B cell (primary cell): Measurements from ENCODE around the gene PEX5. TPM values are rescaled to one million over a fixed set of nuclear protein-coding genes. Genes with fewer than 3 reads are reported as not detected.

Source experiments
- ATAC-seq: fragments of 200-7000 bp; cut with Tn5 transposase; one replicate; pipeline ENCODE4 v1.10.0; 2021; ENCODE audit warnings: low read depth, mild to moderate bottlenecking, moderate number of reproducible peaks, moderate library complexity
- CTCF ChIA-PET: fragments of 350-600 bp; sonication (Branson Sonifier 250); formaldehyde crosslinking; loops from one replicate; lab custom pipeline; 2021; ENCODE audit warnings: antibody characterized with exemption, inconsistent platforms; lab: Charles Lee
- POLR2A ChIA-PET: fragments of 350-600 bp; sonication (Branson Sonifier 250); formaldehyde crosslinking; loops from one replicate; lab custom pipeline; 2021; ENCODE audit warnings: antibody characterized with exemption; lab: Charles Lee
- DNase-seq: peaks from one replicate; pipeline ENCODE4 v3.0.0; 2013
- H2AFZ ChIP-seq: 2 replicates; pipeline ENCODE4 v1.6.1; 2012; ENCODE audit warnings: mild to moderate bottlenecking, low read depth, low read length; ENCODE audit not compliant: insufficient read depth, poor library complexity, severe bottlenecking
- H3K27ac ChIP-seq, 2 donors: 1 replicate in 1 of 2; 2 replicates in 1 of 2; pipeline ENCODE4 v1.5.1; 2012 to 2013; ENCODE audit warnings: low read length in 2 of 2, mild to moderate bottlenecking in 2 of 2, moderate library complexity in 1 of 2
- H3K27me3 ChIP-seq, 4 experiments: fragments of 200-600 bp in 1 of 4; sonication (generic) in 1 of 4; replicated peaks in 1 of 4; 1 replicate in 2 of 4; 2 replicates in 2 of 4; pipeline versions ENCODE4 v1.6.1 to v1.7.0; 2013 to 2016; ENCODE audit warnings: low read length in 3 of 4, mild to moderate bottlenecking in 2 of 4, mixed read lengths in 1 of 4, moderate library complexity in 1 of 4; ENCODE audit not compliant: insufficient read depth in 4 of 4, control insufficient read depth in 3 of 4; ENCODE audit errors: control extremely low read depth in 1 of 4
- H3K36me3 ChIP-seq, 2 experiments: replicated peaks in 1 of 2; 1 replicate in 1 of 2; 2 replicates in 1 of 2; pipeline versions ENCODE4 v1.6.1 to v1.7.1; 2013; ENCODE audit warnings: low read length in 1 of 2; ENCODE audit not compliant: insufficient read depth in 2 of 2, control insufficient read depth in 1 of 2; ENCODE audit errors: control extremely low read depth in 1 of 2, extremely low read depth in 1 of 2
- H3K4me1 ChIP-seq, 2 donors: fragments of 200-600 bp in 1 of 2; sonication (generic) in 1 of 2; 1 replicate in 1 of 2; 2 replicates in 1 of 2; pipeline versions ENCODE4 v1.5.1 to v1.6.1; 2013 to 2017; ENCODE audit warnings: low read length in 2 of 2; ENCODE audit not compliant: control insufficient read depth in 2 of 2, insufficient read depth in 2 of 2
- H3K4me2 ChIP-seq: replicated peaks from 2 replicates; pipeline ENCODE3; 2012; ENCODE audit warnings: mild to moderate bottlenecking, low read depth, low read length; ENCODE audit not compliant: poor library complexity, severe bottlenecking
- H3K4me3 ChIP-seq, 5 experiments: fragments of 200-600 bp in 1 of 5; sonication (generic) in 1 of 5; 1 replicate in 3 of 5; 2 replicates in 2 of 5; pipeline versions ENCODE4 v1.5.1 to v1.7.0; 2011 to 2016; ENCODE audit warnings: low read length in 4 of 5, mild to moderate bottlenecking in 4 of 5, low read depth in 2 of 5, control low read depth in 1 of 5, moderate library complexity in 1 of 5; ENCODE audit not compliant: insufficient read depth in 1 of 5; ENCODE audit errors: control extremely low read depth in 1 of 5, extremely low read depth in 1 of 5
- H3K79me2 ChIP-seq: fragments of 200-600 bp; sonication (generic); one replicate; pipeline ENCODE4 v1.6.0; 2016; ENCODE audit warnings: low read length; ENCODE audit not compliant: control insufficient read depth, insufficient read depth
- H3K9ac ChIP-seq: fragments of 200-600 bp; sonication (generic); 2 replicates; pipeline ENCODE4 v1.6.1; 2017; ENCODE audit warnings: mild to moderate bottlenecking, low read length, moderate library complexity
- H3K9me3 ChIP-seq, 3 donors: one replicate each; pipeline versions ENCODE4 v1.6.1 to v1.7.1; 2013; ENCODE audit warnings: low read length in 2 of 3; ENCODE audit not compliant: control insufficient read depth in 2 of 3, insufficient read depth in 1 of 3; ENCODE audit errors: control extremely low read depth in 1 of 3
- H4K20me1 ChIP-seq: 2 replicates; pipeline ENCODE4 v1.6.0; 2012; ENCODE audit warnings: mild to moderate bottlenecking, low read length; ENCODE audit not compliant: insufficient read depth, control insufficient read depth, poor library complexity, severe bottlenecking
- H3K27ac Mint-ChIP-seq: one replicate; pipeline ENCODE4 v1.8.0; 2021; ENCODE audit warnings: mixed read lengths
- H3K27me3 Mint-ChIP-seq: one replicate; pipeline ENCODE4 v1.8.0; 2021; ENCODE audit warnings: mixed read lengths
- H3K4me1 Mint-ChIP-seq: one replicate; pipeline ENCODE4 v1.8.0; 2021; ENCODE audit warnings: mixed read lengths
- H3K4me3 Mint-ChIP-seq: one replicate; pipeline ENCODE4 v1.8.0; 2021; ENCODE audit warnings: mixed read lengths
- H3K9me3 Mint-ChIP-seq: one replicate; pipeline ENCODE4 v1.8.0; 2022; ENCODE audit warnings: mixed read lengths; ENCODE audit not compliant: insufficient read depth
- CTCF ChIP-seq: fragments of 200-600 bp; IDR thresholded peaks from one replicate; pipeline ENCODE4 v1.8.0; 2022; ENCODE audit warnings: antibody characterized with exemption, mild to moderate bottlenecking
- EZH2 ChIP-seq: IDR thresholded peaks from 2 replicates; pipeline ENCODE4 v1.6.1; 2012; ENCODE audit warnings: borderline replicate concordance, low read depth, mild to moderate bottlenecking, moderate library complexity, low read length; ENCODE audit not compliant: insufficient read depth, poor library complexity, severe bottlenecking
- WGBS: methylation state at CpG from one replicate; pipeline ENCODE4 v1.1.5; 2013; ENCODE audit warnings: missing lambda C conversion rate; ENCODE audit not compliant: insufficient coverage; 5-methylcytosine and 5-hydroxymethylcytosine counted together
- intact Hi-C: fragments of 100-400 bp; cut with micrococcal nuclease; formaldehyde crosslinking; loops from one replicate; pipeline ENCODE4 v1.10.0; 2022
- polyA plus RNA-seq: library from polyadenylated mRNA; depleted of rRNA; stranded (reverse); fragments of >200 nt; gene quantifications from 2 replicates; pipeline ENCODE4 v1.2.3, GENCODE V29; 2012
- total RNA-seq, 2 donors: library from RNA; stranded (reverse); fragments of 120-200 nt in 1 of 2; gene quantifications; 1 replicate in 1 of 2; 2 replicates in 1 of 2; pipeline versions ENCODE4 v1.2.3 to v1.2.4, GENCODE V29; 2013 to 2022

Gene PEX5
- total and polyA plus RNA-seq, 2 donors (not counting 1 experiment from before 2014, with no cell fraction given) = 11.4 to 35.0 TPM

- no peaks in the 10 kb centered on the region for H3K79me2 ChIP-seq
- no peaks in the 10 kb centered on the region for H4K20me1 ChIP-seq
- POLR2A ChIA-PET = no interaction called here
- H3K27ac Mint-ChIP-seq = no peak overlapping the region
- no peak overlapping the region for H3K4me2 ChIP-seq
- H3K4me3 Mint-ChIP-seq = no peak overlapping the region
- peaks cover 0 to 7% (median 3%) of the 10 kb centered on the region in 3 donors for H3K9me3 ChIP-seq
- no peak overlapping the region for H3K4me3 ChIP-seq
- H3K9me3 Mint-ChIP-seq = no peaks in the 10 kb centered on the region
- TF ChIP-seq EZH2 (no peak), CTCF (no peak)
- H3K9ac ChIP-seq = no peak overlapping the region
- H2AFZ ChIP-seq = no peak overlapping the region
- no peaks in the 10 kb centered on the region for H3K4me1 Mint-ChIP-seq
- intact Hi-C loops = no loop called here
- no CpG with 5 or more reads among the region's 2 CpGs for WGBS
- CTCF ChIA-PET = no interaction called here
- H3K27me3 ChIP-seq = peaks cover 0 to 24% (median 14%) of the 10 kb centered on the region in 4 experiments
- DNase-seq = no peak
- no peak for ATAC-seq
- H3K36me3 ChIP-seq = no peaks in the 10 kb centered on the region
- no peaks in the 10 kb centered on the region for H3K4me1 ChIP-seq
- peaks cover 41% of the 10 kb centered on the region for H3K27me3 Mint-ChIP-seq
- H3K27ac ChIP-seq = no peak overlapping the region
Measured at GRCh38 chr12:7176595-7176994, 12.9 kb upstream of the PEX5 start.

DNA sequence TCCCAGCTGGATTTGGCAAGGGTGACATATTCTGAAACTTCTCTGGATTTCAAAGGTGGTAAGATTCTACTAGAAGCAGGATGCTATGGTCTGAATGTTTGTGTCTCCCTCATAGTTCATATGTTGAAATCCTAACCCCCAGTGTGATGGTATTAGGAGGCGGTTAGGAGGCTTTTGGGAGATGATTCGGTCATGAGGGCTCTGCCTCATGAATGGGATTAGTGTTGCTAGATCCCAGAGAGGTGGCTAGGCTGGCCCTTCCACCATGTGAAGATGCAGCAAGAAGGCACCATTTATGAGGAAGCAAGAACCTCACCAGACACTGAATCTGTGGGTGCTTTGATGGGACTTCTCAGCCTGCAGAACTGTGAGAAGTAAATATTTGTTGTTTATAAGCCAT, 11.0 kb upstream of the PEX5 start:
- Histone ChIP-seq H3K9me3 (no peaks in the 10 kb centered on the region), H3K9ac (no peak overlapping the region), H3K4me3 (no peak overlapping the region), H3K36me3 (no peaks in the 10 kb centered on the region), H3K4me1 (no peaks in the 10 kb centered on the region), H4K20me1 (no peaks in the 10 kb centered on the region), H3K27ac (no peak overlapping the region), H3K79me2 (no peaks in the 10 kb centered on the region), H2AFZ (no peak overlapping the region), H3K4me2 (no peak overlapping the region), H3K27me3 (peaks cover 0 to 24% (median 12%) of the 10 kb centered on the region in 4 experiments)
- intact Hi-C loops = no loop called here
- TF ChIP-seq EZH2 = no peak
- TF ChIP-seq CTCF = no peak
- Mint-ChIP-seq H3K4me3 (no peak overlapping the region), H3K27me3 (peaks cover 47% of the 10 kb centered on the region), H3K9me3 (no peaks in the 10 kb centered on the region), H3K27ac (no peak overlapping the region), H3K4me1 (no peaks in the 10 kb centered on the region)
- POLR2A ChIA-PET = no interaction called here
- 83% methylated on average over 1 of the region's 2 CpGs for WGBS
- ATAC-seq = no peak
- no peak for DNase-seq
- CTCF ChIA-PET = no interaction called here
